HG02571 (cell line): ENCODE measurements around the gene GTPBP6.
"Not testable (repeated sequence)": the region's sequence is repeated elsewhere in the genome, so short reads cannot be mapped to it uniquely, and the experiment has no call there.

Source experiments
- ATAC-seq: cut with Tn5 transposase; IDR thresholded peaks from one replicate; pipeline ENCODE4 v1.9.1; 2021; ENCODE audit warnings: mild to moderate bottlenecking, moderate library complexity; ENCODE audit not compliant: unreplicated experiment

GTPBP6 gene

GRCh38 chrX:292900-293897 is 25.4 kb downstream of the GTPBP6 start:
- no peak for ATAC-seq

- ATAC-seq = no peak
These were observed 27.1 kb downstream of the GTPBP6 start for GRCh38 chrX:291411-291901.

DNA sequence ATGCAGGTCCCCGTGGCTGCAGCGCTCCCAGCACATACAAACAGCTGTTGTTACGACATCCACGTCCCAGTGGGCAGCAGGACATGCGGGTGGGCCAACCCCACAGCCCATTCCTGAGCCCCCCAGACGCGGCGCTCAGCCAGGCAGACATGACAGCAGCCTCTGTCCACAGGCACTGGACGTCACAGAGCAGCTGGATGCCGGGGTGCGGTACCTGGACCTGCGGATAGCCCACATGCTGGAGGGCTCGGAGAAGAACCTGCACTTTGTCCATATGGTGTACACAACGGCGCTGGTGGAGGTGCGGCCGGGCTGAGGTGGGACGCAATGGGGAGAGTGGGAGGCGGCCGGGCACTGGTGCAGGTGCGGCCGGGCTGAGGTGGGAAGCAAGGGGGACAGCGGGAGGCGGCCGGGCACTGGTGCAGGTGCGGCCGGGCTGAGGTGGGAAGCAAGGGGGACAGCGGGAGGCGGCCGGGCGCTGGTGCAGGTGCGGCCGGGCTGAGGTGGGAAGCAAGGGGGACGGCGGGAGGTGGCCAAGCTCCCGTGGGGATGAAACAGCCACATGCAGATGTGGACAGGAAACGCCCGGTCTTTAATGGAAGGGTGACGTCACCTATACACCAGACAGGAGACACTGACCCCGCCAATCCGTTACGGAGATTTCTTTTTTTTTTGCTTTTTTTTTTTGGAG is 28.0 kb downstream of the GTPBP6 start:
- no peak for ATAC-seq

- no peak for ATAC-seq
These were observed 30.0 kb downstream of the GTPBP6 start for GRCh38 chrX:288561-288991.

DNA sequence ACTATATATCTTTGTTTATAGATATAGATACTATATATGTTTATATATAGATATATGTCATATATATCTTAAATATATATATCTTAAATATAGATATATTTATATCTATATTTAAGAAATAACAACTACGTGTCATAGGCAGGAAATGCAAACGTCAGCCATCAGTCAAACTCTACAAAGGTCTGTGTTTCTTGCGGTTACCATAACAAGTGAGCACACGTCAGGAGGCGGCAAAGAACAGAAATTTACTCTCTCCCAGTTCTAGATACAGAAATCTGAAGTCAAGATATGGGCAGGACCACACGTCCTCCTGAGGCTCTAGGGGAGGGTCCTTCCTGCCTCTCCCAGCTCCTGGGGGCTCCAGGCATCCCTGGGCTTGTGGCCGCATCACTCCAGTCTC is 30.9 kb downstream of the GTPBP6 start:
- ATAC-seq = no peak

GRCh38 chrX:285076-285677 is 33.4 kb downstream of the GTPBP6 start:
- no peak for ATAC-seq

- ATAC-seq = peak; percentile 100
These were observed 35.3 kb downstream of the GTPBP6 start for GRCh38 chrX:283115-283845.

GRCh38 chrX:282000-282681 is 36.5 kb downstream of the GTPBP6 start:
- not testable (repeated sequence) for ATAC-seq

- ATAC-seq = no peak
These were observed 37.2 kb downstream of the GTPBP6 start, which contains the start of gene PLCXD1 for GRCh38 chrX:281166-281999. TSS of gene PLCXD1 (plus strand) at chrX:281381. CDS start at chrX:284188, 2,807 bp downstream.

DNA sequence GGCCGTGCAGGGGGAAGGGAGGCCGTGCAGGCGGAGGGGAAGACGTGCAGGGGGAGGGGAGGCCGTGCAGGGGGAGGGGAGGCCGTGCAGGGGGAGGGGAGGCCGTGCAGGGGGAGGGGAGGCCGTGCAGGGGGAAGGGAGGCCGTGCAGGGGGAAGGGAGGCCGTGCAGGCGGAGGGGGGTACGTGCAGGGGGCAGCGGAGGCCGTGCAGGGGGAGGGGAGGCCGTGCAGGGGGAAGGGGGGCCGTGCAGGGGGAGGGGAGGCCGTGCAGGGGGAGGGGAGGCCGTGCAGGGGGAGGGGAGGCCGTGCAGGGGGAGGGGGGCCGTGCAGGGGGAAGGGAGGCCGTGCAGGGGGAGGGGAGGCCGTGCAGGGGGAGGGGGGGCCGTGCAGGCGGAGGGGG is 37.9 kb downstream of the GTPBP6 start:
- ATAC-seq = not testable (repeated sequence)

DNA sequence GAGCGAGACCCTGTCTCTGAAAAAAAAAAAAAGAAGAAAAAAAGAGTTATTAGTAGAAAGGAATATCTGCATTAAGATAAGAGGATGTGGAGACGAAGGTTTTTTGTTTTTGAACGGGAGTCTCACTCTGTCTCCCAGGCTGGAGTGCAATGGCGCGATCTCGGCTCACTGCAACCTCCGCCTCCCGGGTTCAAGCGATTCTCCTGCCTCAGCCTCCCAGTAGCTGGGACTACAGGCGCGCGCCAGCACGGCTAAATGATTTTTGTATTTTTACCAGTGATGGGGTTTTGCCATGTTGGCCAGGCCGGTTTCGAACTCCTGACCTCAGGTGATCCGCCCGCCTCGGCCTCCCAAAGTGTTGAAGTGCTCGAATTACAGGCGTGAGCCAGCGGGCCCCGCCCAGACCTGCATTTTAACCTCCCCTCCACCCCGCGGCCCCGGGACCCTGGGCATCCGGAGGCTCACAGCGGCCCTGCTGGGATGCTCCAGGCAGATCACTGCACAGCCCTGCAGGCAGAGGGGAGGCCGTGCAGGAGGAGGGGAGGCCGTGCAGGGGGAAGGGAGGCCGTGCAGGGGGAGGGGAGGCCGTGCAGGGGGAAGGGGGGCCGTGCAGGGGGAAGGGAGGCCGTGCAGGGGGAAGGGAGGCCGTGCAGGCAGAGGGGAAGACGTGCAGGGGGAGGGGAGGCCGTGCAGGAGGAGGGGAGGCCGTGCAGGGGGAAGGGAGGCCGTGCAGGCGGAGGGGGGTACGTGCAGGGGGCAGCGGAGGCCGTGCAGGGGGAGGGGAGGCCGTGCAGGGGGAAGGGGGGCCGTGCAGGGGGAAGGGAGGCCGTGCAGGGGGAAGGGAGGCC is 38.6 kb downstream of the GTPBP6 start:
- ATAC-seq = not testable (repeated sequence)

DNA sequence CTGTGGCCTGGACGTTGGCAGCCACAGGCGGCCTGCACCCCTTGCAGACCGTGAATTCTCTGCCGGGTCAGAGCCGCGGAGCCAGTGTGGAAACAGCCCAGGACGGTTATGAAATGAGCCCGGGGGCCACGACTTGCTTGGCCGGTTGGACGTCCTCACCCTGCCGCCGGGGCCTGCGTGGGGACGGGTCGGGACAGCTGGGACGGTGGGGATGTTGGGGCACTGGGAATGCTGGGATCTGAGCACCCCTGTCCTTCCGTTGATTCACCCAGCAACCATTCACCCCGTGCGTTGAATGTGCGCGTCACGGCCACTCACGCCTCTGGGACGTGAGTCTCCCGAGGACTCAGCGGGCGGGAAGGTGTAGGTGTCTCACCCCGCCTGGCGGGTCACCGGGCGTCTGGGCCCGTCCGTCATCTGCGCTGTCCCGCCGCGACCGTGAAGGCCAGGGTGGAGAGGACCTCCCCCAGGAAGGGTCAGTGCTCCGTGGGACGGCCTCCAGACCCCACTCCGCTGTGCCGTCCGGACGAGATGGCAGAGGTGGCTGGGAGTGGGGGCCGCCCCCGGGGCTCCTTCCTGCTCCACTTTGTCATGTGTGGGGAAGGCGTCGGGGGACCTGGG is 41.9 kb downstream of the GTPBP6 start:
- peak; percentile 46 for ATAC-seq

- peak; percentile 79 for ATAC-seq
These were observed 42.5 kb downstream of the GTPBP6 start for GRCh38 chrX:275967-276580.

GRCh38 chrX:275476-275966 is 43.1 kb downstream of the GTPBP6 start:
- no peak for ATAC-seq

GRCh38 chrX:274904-275475 is 43.6 kb downstream of the GTPBP6 start:
- no peak for ATAC-seq

GRCh38 chrX:270848-271367 is 47.7 kb downstream of the GTPBP6 start:
- no peak for ATAC-seq
